ENCODE results near the gene SLC6A11. TPM values are rescaled to one million over a fixed set of nuclear protein-coding genes. Genes with fewer than 3 reads are reported as not detected.

The SLC6A11 gene
- total and polyA plus RNA-seq, 9 of the 15 experiments (the other 6 are each of a cell fraction or from before 2014, with no cell fraction given), result 0.04 TPM; not detected in 8

- no peak for TF ChIP-seq PRDM10 (IDR thresholded peaks at IDR 0.05; ENCODE audit: partially characterized antibody)
- TF ChIP-seq GTF2B (IDR thresholded peaks at IDR 0.05; ENCODE audit: extremely low read depth, insufficient read length), result no peak
- TF ChIP-seq SLC30A9 (CRISPR knock-in tag; IDR thresholded peaks at IDR 0.05), result no peak
- TF ChIP-seq ZNF717 (CRISPR knock-in tag; IDR thresholded peaks at IDR 0.05), result no peak
- TF ChIP-seq OTX1 (CRISPR knock-in tag; IDR thresholded peaks at IDR 0.05), result no peak
- TF ChIP-seq ADNP (tag; IDR thresholded peaks at IDR 0.05), result no peak
- no peak for TF ChIP-seq NFE2L1 (tag; IDR thresholded peaks at IDR 0.05; ENCODE audit: borderline replicate concordance, low read depth)
Measured at GRCh38 chr3:10957976-10958749, 142.1 kb downstream of the SLC6A11 start (continued).

Measured in K562 (cell line).